NT2/D1 (cell line): ENCODE results near the gene MED15.
"Not testable (repeated sequence)": the region's sequence is repeated elsewhere in the genome, so short reads cannot be mapped to it uniquely, and the experiment has no call there.

Source experiments
- DNase-seq: peaks from one replicate; pipeline ENCODE4 v3.0.0-alpha.2; 2011; ENCODE audit warnings: low read depth, low spot score
- H3K27me3 ChIP-seq: 2 replicates; pipeline ENCODE4 v1.6.0; 2011; ENCODE audit warnings: mild to moderate bottlenecking; ENCODE audit not compliant: insufficient read length, insufficient read depth
- H3K36me3 ChIP-seq: 2 replicates; pipeline ENCODE4 v1.6.1; 2011; ENCODE audit warnings: mild to moderate bottlenecking, low read length, mixed read lengths; ENCODE audit not compliant: insufficient read depth, insufficient read length
- H3K4me1 ChIP-seq: 2 replicates; pipeline ENCODE4 v1.5.1; 2011; ENCODE audit not compliant: insufficient read depth, insufficient read length
- H3K4me3 ChIP-seq: 2 replicates; pipeline ENCODE4 v1.5.1; 2011; ENCODE audit warnings: low read depth; ENCODE audit not compliant: insufficient read length
- H3K9ac ChIP-seq: 2 replicates; pipeline ENCODE4 v1.6.0; 2011; ENCODE audit warnings: low read depth; ENCODE audit not compliant: insufficient read length
- H3K9me3 ChIP-seq: 2 replicates; pipeline ENCODE4 v1.5.1; 2011; ENCODE audit warnings: mild to moderate bottlenecking, low read length; ENCODE audit not compliant: insufficient read depth
- SUZ12 ChIP-seq: IDR thresholded peaks from 2 replicates; pipeline ENCODE4 v1.6.1; 2011; ENCODE audit not compliant: insufficient read length, insufficient read depth; ENCODE audit errors: extremely low read depth
- YY1 ChIP-seq: IDR thresholded peaks from 2 replicates; pipeline ENCODE4 v1.6.1; 2011; ENCODE audit not compliant: insufficient read length, insufficient read depth
- ZNF274 ChIP-seq: IDR thresholded peaks from 2 replicates; pipeline ENCODE4 v1.6.1; 2011; ENCODE audit warnings: mild to moderate bottlenecking, low read depth, low read length

Gene MED15

GRCh38 chr22:20472629-20473442 is 34.6 kb upstream of the MED15 start:
- H3K27me3 ChIP-seq, result no peaks in the 10 kb centered on the region
- DNase-seq, result no peak
- H3K9ac ChIP-seq, result no peak overlapping the region
- TF ChIP-seq SUZ12, result no peak
- no peak for TF ChIP-seq ZNF274
- no peak for TF ChIP-seq YY1
- no peaks in the 10 kb centered on the region for H3K4me1 ChIP-seq
- peaks cover 20% of the 10 kb centered on the region for H3K36me3 ChIP-seq
- no peaks in the 10 kb centered on the region for H3K9me3 ChIP-seq
- H3K4me3 ChIP-seq, result no peak overlapping the region

- H3K36me3 ChIP-seq, result peaks cover 11% of the 10 kb centered on the region
- TF ChIP-seq SUZ12, result no peak
- TF ChIP-seq YY1, result no peak
- TF ChIP-seq ZNF274, result no peak
- H3K4me1 ChIP-seq, result no peaks in the 10 kb centered on the region
- H3K9ac ChIP-seq, result no peak overlapping the region
- no peaks in the 10 kb centered on the region for H3K27me3 ChIP-seq
- H3K9me3 ChIP-seq, result no peaks in the 10 kb centered on the region
- no peak overlapping the region for H3K4me3 ChIP-seq
- DNase-seq, result no peak
Measured at GRCh38 chr22:20475115-20475436, 32.3 kb upstream of the MED15 start.

DNA sequence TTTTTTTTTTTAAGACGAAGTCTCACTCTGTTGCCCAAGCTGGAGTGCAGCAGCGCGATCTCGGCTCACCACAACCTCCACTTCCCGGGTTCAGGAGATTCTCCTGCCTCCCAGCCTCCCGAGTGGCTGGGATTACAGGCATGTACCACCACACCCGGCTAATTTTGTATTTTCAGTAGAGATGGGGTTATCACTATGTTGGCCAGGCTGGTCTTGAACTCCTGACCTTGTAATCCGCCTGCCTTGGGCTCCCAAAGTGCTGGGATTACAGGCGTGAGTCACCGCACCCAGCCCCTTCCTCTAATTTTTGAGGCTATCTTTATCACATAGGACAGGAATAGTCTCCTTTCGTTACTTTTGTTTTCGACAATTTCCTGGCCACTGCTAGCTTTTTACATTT is 31.8 kb upstream of the MED15 start:
- not testable (repeated sequence) for H3K9me3 ChIP-seq, H3K9ac ChIP-seq, DNase-seq, H3K4me3 ChIP-seq, H3K36me3 ChIP-seq, H3K27me3 ChIP-seq, H3K4me1 ChIP-seq

- H3K27me3 ChIP-seq, DNase-seq, H3K4me3 ChIP-seq, H3K4me1 ChIP-seq, H3K9ac ChIP-seq, H3K9me3 ChIP-seq, H3K36me3 ChIP-seq: not testable (repeated sequence)
Measured at GRCh38 chr22:20478059-20478458, 29.4 kb upstream of the MED15 start.

DNA sequence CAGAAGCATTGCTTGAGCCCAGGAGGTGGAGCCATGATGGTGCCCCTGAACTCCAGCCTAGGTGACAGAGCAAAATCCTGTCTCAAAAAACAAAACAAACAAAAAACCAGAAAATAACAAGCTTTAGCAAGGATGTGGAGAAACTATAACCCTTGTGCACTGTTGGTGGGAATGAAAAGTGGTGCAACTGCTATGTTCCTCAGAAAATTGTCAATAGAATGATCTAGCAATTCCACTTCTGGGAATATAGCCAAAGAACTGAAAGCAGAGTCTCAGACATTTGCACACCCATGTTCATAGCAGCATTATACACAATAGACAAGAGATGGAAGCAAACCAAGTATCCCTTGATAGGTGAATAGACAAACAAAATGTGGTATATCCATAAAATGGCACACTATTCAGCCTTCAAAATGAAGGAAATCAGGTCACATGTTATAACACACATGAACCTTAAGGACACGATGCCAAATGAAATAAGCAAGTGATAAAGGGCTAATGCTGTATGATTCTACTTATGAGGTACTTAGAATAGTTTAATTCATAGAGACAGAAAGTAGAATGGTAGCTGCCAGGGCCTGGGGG is 27.7 kb upstream of the MED15 start:
- TF ChIP-seq ZNF274, result no peak
- no peak for TF ChIP-seq SUZ12
- TF ChIP-seq YY1, result no peak
- Histone ChIP-seq H3K27me3 (no peaks in the 10 kb centered on the region), H3K9ac (no peak overlapping the region), H3K4me1 (no peaks in the 10 kb centered on the region), H3K36me3 (peaks cover 17% of the 10 kb centered on the region), H3K9me3 (no peaks in the 10 kb centered on the region), H3K4me3 (no peak overlapping the region)
- DNase-seq, result no peak

GRCh38 chr22:20483143-20483506 is 24.3 kb upstream of the MED15 start:
- not testable (repeated sequence) for H3K4me3 ChIP-seq, DNase-seq, H3K27me3 ChIP-seq, H3K9ac ChIP-seq, H3K9me3 ChIP-seq, H3K4me1 ChIP-seq
- H3K36me3 ChIP-seq, result peaks cover 21% of the 10 kb centered on the region

- no peak overlapping the region for H3K9ac ChIP-seq
Measured at GRCh38 chr22:20483771-20484170, 23.6 kb upstream of the MED15 start.

GRCh38 chr22:20484948-20485683 is 22.3 kb upstream of the MED15 start:
- no peak overlapping the region for H3K9ac ChIP-seq
- TF ChIP-seq YY1 (no peak), ZNF274 (no peak), SUZ12 (no peak)
- DNase-seq, result no peak
- H3K27me3 ChIP-seq, result no peaks in the 10 kb centered on the region
- peaks cover 30% of the 10 kb centered on the region for H3K36me3 ChIP-seq
- H3K4me3 ChIP-seq, result no peak overlapping the region
- H3K9me3 ChIP-seq, result no peaks in the 10 kb centered on the region
- peaks cover 5% of the 10 kb centered on the region for H3K4me1 ChIP-seq

More at GRCh38 chr22:20483771-20484170, 23.6 kb upstream of the MED15 start:
- Histone ChIP-seq H3K27me3 (no peaks in the 10 kb centered on the region), H3K4me1 (peaks cover under 1% of the 10 kb centered on the region), H3K9me3 (no peaks in the 10 kb centered on the region), H3K36me3 (peaks cover 27% of the 10 kb centered on the region), H3K4me3 (no peak overlapping the region)
- no peak for DNase-seq
- no peak for TF ChIP-seq SUZ12
